ENCODE data around the gene LDLRAD4.

Gene LDLRAD4

DNA sequence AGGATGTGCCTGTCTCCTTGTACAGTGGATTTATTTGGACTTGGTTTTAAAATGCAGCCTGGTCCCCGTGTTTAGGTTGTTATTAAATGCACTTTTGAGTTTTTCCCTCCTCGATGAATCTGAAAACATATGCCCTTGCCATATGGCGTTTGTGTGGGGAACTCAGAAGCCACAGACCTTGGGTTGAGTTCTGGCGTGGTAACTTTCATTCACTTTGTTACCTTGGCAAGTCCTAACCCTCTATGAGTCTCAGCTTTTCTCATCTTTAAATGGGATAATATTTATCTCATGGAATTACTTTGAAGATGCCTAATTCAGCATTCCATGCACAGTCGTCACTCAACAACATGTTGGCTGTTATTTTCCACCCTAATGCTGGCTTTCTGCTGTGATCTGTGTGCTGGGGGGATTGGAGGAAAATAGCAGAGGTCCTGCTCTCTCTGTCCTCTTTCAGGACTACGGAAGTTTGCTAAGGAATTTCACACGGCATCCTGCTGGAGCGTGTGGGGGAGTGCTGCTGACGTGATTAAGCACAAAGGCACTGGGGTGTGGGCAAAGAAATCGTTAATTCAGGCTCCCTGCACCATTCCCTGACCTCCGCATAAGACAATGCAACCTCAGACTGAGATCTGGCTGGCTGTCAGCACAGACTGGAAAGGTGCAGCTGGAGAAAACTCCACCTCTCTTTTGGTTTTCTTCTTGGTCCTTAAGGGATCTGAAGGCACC lies 61.7 kb downstream of the LDLRAD4 start:
- DNase-seq (ENCODE audit: extremely low read depth in 1 of 2, low read depth in 1 of 2), result no peak

DNA sequence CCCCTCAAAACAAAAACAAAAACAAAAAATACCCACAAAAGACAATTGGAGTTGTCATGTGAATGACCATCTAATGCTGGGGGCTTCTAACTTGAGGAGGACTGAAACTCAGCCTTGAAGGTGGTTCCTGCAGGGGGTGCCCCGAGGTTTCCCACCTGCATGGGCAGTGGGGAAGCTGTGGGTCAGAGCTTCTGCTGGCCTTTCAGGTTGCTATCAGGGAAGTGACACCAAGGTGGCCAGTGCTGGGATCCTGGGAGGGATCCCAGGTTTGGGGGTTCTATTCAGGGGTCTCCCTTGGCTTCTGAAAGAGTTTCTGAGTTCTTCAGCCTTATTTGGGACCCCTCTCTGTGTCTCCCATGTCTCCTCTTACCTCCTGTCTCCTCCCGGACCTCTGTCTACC lies 62.8 kb downstream of the LDLRAD4 start:
- DNase-seq (ENCODE audit: extremely low read depth in 1 of 2, low read depth in 1 of 2), result no peak

DNA sequence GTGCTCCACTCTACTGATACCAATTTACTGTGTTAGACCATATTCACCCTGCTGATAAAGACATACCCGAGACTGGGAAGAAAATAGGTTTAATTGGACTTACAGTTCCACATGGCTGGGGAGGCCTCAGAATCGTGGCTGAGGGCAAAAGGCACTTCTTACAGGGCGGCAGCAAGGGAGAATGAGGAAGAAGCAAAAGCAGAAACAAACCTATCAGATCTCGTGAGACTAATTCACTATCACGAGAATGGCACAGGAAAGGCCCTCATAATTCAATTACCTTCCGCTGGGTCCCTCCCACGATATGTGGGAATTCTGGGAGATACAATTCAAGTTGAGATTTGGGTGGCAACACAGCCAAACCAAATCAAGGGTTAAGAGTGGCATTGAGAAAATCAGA lies 65.2 kb downstream of the LDLRAD4 start:
- no peak for DNase-seq (ENCODE audit: extremely low read depth in 1 of 2, low read depth in 1 of 2)

DNA sequence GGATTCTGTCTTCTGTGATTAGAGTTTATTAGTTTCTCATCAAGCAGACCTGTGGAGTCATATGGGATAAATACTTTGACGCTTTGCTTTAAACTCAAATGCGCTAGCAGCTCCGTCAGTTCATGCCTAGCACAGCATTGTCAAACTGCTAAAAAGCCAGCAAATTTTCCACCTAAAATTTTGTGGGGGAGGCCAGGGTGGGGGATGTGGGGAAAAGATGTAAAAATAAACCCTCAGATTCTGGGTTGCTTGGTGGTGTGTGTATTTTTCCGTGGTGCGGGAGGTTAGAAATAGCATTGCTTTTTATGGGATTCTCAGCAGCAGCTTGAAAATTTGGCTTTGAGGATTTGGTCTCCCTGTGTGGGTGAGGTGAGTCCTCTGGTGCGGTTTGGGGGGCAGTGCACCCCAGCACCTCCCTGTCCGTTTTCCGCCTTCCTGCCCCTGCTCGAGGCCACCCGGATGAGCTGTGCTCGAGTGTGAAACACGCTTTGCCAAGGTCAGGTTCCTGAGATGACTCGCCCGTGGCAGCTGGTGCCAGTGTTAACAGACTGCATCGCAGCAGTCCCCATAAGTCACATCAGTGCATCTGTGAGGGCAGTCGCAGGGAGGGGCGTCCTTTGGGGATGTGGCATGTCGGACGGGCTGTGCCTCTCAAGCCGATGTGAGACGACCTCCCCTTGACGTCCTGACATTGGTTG lies 65.9 kb downstream of the LDLRAD4 start:
- no peak for DNase-seq (ENCODE audit: extremely low read depth in 1 of 2, low read depth in 1 of 2)

DNA sequence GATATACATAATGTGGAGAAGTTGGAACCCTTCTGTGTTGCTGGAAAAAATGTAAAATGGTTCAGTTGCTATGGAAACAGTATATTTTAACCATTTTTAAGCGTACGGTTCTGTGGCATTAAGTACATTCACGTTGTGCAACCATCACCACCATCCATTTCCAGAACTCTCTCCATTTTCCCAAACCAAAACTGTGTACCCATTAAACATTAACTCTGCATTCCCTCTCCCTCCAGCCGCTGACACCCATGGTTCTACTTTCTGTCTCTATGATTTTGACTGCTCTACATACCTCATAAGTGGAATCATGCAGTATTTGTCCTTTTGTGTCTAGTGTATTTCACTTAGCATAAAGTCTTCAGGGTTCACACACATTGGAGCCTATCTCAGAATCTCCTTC lies 67.3 kb downstream of the LDLRAD4 start:
- DNase-seq (ENCODE audit: extremely low read depth in 1 of 2, low read depth in 1 of 2), result no peak

DNA sequence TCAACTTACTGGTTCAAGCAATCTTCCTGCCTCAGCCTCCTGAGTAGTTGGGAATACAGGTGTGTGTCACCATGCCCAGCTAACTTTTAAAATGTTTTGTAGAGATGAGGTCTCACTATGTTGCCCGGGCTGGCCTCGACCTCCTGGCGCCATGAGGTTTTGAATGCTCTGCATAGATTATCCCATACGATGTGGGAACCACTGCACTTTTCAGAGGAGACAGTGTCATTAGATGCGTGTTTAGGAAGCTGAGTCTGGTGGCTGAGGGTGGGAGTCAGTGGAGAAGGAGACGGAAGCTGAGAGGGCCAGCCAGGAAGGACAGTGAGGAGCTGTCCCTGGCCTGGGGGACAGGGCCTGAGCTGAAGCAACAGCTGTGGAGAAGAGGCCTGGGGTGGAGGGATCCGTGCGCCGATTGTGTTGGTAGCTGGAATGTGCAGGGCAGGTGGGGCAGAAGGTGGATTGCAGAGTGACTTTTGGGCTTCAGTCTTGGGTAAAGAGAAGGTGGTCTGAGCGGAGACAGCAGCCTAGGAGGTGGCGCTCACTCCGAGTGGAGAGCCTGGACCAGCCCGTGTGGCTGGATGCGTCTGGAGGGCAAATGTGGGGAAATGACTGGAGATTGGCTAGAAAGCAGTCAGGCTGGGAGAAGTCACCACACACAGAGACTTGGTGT lies 68.0 kb downstream of the LDLRAD4 start:
- no peak for DNase-seq (ENCODE audit: extremely low read depth in 1 of 2, low read depth in 1 of 2)

DNA sequence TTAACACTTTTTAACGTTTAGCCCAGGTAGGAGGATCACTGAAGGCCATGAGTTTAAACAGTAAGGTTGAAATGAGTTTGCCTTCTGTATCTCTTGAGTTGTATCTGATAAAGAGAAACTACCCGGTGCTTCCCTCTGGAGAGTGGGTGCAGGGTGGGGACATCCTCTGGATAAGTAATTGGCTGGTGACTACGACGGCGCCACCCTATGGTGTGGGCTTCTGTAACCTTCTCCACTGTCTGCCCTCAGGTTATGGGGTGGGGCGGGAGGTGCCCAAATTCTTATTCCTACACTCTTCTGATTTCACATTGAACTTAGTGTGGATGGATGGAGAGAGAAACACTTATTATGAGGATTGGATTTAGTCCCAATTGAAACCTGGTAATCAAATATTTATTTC lies 68.8 kb downstream of the LDLRAD4 start:
- DNase-seq (ENCODE audit: extremely low read depth in 1 of 2, low read depth in 1 of 2), result no peak

DNA sequence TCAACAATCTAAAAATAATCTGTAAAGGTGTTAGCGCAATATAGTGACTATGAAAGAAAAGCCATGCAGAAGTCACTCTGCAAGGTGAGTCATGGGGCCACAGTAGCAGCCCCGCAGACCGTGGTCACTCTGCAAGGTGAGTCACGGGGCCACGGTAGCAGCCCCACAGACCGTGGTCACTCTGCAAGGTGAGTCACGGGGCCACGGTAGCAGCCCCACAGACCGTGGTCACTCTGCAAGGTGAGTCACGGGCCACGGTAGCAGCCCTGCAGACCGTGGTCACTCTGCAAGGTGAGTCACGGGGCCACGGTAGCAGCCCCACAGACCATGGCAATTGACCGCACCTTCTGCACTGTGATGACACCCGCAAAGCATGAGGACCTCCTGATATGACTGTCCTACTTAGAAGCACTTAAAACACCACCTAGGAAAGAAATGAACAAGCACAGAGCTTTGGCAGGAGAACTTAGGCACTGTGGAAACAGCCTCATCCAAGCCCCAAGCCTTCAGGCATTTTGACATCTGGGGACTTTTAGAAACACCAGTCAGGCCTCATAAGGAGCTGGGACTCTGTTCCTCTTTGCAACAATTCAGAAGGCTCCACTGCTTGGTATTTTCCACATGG lies 70.1 kb downstream of the LDLRAD4 start:
- no peak for DNase-seq (ENCODE audit: extremely low read depth in 1 of 2, low read depth in 1 of 2)

DNA sequence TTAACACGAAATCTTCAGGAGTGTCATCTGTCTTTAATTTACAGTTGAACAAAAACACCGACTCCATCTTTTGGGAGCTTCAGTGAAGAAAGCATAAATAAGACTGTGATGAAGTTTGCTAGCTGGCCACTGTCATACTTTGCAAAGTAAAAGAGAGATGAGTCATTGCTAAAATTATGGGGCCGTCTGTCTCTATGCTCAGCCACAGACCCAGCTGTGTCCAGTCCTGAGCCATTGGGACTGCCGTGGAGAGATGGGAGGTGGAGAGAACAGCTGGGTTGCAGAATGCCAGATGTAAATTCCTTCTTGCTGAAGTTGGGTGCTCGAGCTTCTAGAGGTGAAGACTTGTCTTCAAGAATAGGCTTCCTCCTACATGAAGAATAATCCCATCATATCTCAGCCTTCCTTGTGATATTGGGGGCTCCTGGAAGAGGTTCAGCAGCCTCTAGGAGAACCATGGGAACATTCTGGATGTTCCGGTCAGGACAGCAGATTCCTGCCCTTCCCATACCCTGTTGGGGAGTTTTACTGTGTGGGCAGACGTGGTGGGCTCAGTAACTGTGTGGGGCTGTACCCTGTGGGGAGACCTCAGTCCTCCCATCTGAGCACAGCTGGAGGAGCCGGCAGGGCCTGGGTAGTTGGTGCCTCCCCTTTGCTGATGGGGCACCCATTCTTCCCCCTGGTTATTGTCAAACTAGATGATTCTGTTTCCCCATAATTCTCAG lies 71.1 kb downstream of the LDLRAD4 start:
- DNase-seq (ENCODE audit: extremely low read depth in 1 of 2, low read depth in 1 of 2), result no peak

DNA sequence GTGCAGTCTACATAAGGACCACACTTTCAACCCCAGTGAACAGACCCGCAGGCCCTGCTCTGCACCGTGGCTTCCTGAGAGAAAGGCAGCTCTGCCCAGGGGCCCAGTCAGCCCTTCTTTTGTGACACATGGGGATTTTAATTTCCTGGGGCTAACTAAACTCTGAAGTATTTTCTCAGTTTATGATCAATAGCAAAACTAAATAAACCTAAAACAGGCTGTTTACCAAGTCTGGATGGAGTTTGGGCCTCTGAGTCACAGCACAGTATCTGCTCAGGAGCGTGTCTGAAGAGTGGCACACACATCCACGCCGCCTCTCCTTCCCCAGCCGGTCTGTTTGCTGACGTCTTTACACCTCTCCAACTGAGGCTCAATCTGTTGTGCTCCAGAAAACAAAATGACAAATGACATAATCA lies 72.3 kb downstream of the LDLRAD4 start:
- DNase-seq (ENCODE audit: extremely low read depth in 1 of 2, low read depth in 1 of 2), result no peak

DNA sequence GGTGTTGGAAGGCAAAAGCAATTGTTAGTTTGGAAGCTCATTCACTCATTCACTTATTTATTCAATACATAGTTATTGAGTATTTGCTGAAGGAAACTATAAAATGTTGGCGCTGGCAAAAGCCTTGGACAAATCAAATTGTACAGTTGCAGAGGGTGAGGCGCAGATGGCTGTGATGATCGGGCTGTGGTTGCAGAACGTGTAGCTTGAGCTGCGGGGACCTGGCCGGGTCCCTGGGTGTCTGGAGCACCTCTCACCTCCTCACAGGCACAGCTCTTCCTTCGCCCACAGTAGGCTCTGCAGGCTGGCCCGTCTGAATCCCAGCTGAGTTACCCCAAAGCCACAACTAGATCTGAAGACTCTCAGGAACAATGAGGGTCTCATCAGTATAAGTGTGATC lies 72.7 kb downstream of the LDLRAD4 start:
- DNase-seq (ENCODE audit: extremely low read depth in 1 of 2, low read depth in 1 of 2), result no peak

DNA sequence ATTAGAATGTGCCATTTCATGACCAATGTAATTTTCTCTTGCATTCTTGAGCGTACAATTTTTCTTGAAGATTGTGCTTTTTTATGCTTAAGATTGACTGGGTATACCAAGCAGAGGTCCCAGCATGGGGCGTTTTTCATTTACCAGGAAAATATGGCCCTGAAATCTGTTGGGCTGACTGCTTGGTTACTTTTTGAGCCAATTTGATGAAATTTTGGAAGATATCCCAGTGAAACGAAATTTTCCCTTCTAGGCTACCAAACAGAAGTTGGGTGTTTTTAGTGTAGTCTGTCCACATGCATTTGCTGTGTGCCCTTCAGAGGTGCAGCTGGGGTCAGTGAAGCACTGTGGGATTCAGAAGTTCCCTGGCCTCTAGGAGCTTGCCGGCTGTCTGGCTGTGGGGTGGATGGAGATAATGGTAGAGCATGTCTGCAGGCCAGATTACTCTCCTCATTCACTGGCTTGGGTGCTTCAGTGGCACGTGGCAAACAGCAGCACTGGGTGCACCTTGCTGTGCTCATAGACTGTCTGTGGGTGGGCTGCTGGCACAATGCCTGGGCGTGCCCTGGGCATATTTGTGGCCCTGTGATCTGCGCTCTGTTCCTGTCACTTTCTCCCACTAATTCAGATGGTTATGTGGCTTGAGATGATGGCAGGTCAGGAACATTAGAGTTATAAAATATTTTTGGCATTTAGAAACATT lies 73.3 kb downstream of the LDLRAD4 start:
- no peak for DNase-seq (ENCODE audit: extremely low read depth in 1 of 2, low read depth in 1 of 2)

DNA sequence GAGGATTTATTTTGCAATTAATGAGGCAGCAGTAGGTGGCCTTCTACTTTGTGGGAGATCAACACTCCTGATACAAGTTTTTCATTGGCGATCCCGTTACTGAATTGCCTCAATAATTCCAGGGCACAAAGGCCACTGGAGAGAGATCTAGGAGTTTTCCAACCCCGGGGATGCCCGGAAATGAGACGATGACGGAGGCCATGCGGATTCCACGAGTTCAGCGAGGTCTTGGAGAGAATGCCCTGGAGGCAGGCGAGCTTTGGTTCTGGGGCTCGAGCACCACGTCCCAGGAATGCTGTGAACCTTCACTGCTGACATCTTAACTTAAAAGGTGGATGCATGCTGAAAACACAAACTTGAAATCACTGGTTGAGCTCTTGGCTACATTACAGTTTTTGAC lies 74.2 kb downstream of the LDLRAD4 start:
- DNase-seq (ENCODE audit: extremely low read depth in 1 of 2, low read depth in 1 of 2), result no peak

DNA sequence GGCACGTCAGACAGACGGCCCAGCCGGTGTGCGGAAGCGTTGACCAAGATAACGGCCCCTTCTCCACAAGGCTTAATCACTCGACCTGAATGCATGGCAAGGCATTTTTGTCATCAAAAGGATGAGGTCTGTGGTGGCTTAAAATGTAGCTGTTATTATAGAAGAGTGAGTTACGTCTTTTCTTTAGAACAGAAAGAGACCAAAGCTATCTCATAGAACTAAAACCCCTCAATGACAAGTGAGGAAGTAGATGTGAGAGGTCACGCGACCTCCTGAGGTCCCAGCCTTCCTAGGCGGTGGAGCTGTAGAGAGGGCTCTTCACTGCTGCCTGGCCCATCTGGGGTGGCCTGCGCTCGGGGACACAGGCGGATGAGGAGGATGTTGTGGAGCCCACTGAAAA lies 75.7 kb downstream of the LDLRAD4 start:
- no peak for DNase-seq (ENCODE audit: extremely low read depth in 1 of 2, low read depth in 1 of 2)

DNA sequence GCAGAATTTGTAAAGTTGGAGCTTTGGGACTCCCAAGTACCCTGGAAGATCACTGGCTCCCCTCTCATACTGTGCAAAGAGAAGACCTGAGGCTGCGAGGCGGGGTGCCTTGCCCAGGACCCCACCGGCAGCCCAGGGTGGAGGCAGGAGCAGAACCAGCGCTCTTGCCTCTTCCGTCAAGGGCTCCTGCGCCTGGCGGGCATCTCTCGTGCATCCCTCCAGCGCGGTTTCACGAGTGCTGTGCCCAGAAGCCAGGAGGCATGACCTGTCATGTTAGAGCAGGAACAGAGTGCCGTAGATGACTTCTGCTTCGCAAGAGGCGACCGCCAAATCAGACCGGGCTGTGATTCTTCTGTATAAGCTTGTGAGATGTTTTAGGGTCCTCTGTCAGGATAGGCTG lies 77.3 kb downstream of the LDLRAD4 start:
- no peak for DNase-seq (ENCODE audit: extremely low read depth in 1 of 2, low read depth in 1 of 2)

DNA sequence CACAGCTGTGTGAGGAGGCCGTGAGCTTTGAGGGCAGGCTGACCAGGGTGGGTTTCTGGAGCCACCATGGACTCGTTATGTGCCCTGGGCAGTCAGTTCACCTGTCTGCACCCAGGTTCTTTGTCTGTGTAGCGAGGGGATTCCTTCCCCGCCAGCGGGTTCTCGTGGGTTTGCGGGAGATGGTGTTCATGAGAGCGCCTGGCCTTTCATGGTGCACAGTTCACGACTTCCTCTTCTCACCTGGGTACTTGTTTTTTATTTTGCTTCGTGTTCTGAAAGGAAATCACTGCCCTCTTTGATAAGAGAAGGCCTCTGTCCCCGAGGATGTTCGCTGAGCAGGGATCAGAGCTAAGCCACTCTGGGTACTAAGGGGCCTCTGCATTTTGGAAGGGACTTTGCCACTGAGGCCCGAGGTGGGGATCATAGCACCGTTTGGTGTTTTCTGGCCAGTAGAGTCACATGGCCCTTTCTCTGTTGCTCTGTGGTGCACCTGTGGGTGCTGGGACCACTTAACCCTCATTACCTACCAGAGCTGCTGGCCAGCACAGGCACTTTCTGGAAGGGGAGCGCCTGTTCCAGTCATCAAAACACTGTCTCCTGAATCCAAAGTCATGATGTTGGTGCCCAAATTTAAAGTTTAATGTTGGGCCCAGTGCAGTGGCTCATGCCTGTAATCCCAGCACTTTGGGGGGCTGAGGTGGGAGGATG lies 78.5 kb downstream of the LDLRAD4 start:
- no peak for DNase-seq (ENCODE audit: extremely low read depth in 1 of 2, low read depth in 1 of 2)

DNA sequence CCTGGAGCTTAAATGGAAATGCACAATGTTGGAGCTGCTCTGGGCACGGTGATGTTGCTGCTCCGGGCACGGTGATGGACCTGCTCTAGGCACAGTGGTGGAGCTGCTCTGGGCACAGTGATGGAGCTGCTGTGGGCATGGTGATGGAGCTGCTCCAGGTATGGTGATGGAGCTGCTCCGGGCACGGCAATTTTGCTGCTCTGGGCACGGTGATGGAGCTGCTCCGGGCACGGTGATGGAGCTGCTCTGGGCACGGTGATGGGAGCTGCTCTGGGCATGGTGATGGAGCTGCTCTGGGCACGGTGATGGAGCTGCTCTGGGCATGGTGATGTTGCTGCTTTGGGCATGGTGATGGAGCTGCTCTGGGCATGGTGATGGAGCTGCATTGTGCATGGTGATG lies 79.7 kb downstream of the LDLRAD4 start:
- no peak for DNase-seq (ENCODE audit: extremely low read depth in 1 of 2, low read depth in 1 of 2)

DNA sequence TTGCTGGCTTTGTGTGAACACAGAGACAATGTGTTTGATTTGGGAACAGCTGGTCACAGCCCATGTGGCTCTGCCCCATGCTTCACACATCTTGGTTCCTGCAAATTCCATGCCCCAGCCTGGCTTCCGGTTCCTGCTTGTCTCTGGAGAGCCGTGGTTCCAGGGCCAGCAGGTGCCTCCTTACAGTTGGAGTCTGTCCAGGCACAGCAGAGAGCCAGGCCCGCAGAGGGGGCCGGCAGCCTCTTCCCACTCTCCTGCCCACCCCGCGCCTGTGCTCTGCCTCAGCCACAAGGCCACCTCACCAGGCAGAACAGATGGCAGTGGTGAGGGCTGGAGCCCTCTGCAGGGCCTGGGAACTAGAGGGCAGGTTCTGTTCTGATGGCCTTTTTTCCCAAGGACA lies 81.5 kb downstream of the LDLRAD4 start:
- no peak for DNase-seq (ENCODE audit: extremely low read depth in 1 of 2, low read depth in 1 of 2)

DNA sequence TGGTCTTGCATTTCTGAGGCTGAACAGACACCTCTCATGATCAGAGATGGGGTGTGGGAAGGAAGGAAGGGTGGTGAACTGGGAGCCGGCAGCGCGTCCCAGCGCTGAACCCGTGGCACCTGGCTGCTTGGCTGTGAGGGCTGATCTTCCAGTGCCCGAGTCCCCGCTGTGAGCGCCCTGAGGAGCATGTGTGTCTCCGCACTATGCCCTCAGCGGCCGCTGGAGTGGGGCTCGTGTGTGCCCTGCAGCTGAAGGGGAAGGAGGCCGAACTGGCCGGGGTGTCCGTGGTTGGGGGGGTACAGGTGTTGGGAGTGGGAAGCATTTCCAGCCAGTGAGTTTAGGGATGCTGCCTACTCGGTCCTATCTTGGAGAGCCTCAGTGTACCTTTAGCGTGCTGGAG lies 82.2 kb downstream of the LDLRAD4 start:
- no peak for DNase-seq (ENCODE audit: extremely low read depth in 1 of 2, low read depth in 1 of 2)

DNA sequence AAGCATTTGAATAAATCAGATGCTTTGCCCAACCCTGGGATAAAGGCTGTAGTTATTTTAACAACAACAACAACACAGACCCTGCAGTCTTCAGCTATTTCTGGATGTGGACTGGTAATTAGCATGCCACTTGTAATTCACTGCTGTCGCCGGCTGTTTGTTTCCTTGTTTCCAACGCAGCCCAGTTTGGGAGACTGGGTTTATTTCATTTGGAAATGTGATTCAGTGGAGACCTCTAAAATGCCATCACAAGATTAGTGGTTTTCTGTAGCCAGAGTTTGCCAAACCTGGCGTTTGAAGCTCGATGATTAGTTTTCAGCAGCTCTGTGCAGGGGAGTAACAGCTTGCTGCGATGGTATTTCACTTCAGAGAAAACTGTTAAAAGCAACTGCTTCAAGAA lies 83.5 kb downstream of the LDLRAD4 start:
- no peak for DNase-seq (ENCODE audit: extremely low read depth in 1 of 2, low read depth in 1 of 2)
